ENCODE results near the gene NUDCD3.

Gene NUDCD3

GRCh38 chr7:44490351-44491200, at the start of gene NUDCD3:
Gene NUDCD3 (minus strand): TSS chr7:44490658. CDS start chr7:44490600, 58 bp downstream.
- DNase-seq, result peak; percentile 93

GRCh38 chr7:44539669-44540506, 49.4 kb upstream of the NUDCD3 start:
- no peak for DNase-seq

GRCh38 chr7:44538798-44539668, 48.6 kb upstream of the NUDCD3 start:
- no peak for DNase-seq

GRCh38 chr7:44538093-44538797, 47.8 kb upstream of the NUDCD3 start:
- no peak for DNase-seq

GRCh38 chr7:44537442-44537841, 47.0 kb upstream of the NUDCD3 start:
- DNase-seq, result no peak

- DNase-seq, result no peak
Measured at GRCh38 chr7:44536090-44536489, 45.6 kb upstream of the NUDCD3 start.

GRCh38 chr7:44535348-44536064, 45.0 kb upstream of the NUDCD3 start:
- no peak for DNase-seq

- peak; percentile 70 for DNase-seq
Measured at GRCh38 chr7:44534501-44534900, 44.0 kb upstream of the NUDCD3 start.

- no peak for DNase-seq
Measured at GRCh38 chr7:44534087-44534486, 43.6 kb upstream of the NUDCD3 start.

GRCh38 chr7:44533301-44534055, 43.0 kb upstream of the NUDCD3 start:
- DNase-seq, result no peak

- no peak for DNase-seq
Measured at GRCh38 chr7:44531421-44532380, 41.2 kb upstream of the NUDCD3 start.

GRCh38 chr7:44530990-44531389, 40.5 kb upstream of the NUDCD3 start:
- no peak for DNase-seq

GRCh38 chr7:44524811-44525388, 34.4 kb upstream of the NUDCD3 start:
- DNase-seq, result no peak

GRCh38 chr7:44522315-44522714, 31.9 kb upstream of the NUDCD3 start:
- peak; percentile 5 for DNase-seq

GRCh38 chr7:44521347-44522095, 31.1 kb upstream of the NUDCD3 start:
- peak; percentile 33 for DNase-seq

- DNase-seq, result peak; percentile 40
Measured at GRCh38 chr7:44520574-44520973, 30.1 kb upstream of the NUDCD3 start.

- DNase-seq, result no peak
Measured at GRCh38 chr7:44519546-44519945, 29.1 kb upstream of the NUDCD3 start.

- no peak for DNase-seq
Measured at GRCh38 chr7:44518761-44519160, 28.3 kb upstream of the NUDCD3 start.

All from activated CD8-positive, alpha-beta memory T cell treated with anti-CD3 and anti-CD28 coated beads for 24 hours (primary cell).